ENCODE results near the gene CCBE1. TPM values are rescaled to one million over a fixed set of nuclear protein-coding genes. Genes with fewer than 3 reads are reported as not detected.
"Not testable (repeated sequence)": the region's sequence is repeated elsewhere in the genome, so short reads cannot be mapped to it uniquely, and the experiment has no call there.

CCBE1 gene
- polyA plus RNA-seq, 2 of the 4 experiments (the other 2 are of a cell fraction) = 3.0 to 9.9 TPM

- no peak for DNase-seq (ENCODE audit: low read depth in 1 of 2, low spot score in 1 of 2)
- no peak for TF ChIP-seq KDM5A (IDR thresholded peaks at IDR 0.05)
- TF ChIP-seq ESRRA (IDR thresholded peaks at IDR 0.05; ENCODE audit: borderline replicate concordance, low read length) = no peak
- no peak for TF ChIP-seq CHD2 (IDR thresholded peaks at IDR 0.05; ENCODE audit: low read length, partially characterized antibody)
- TF ChIP-seq CHD4 (IDR thresholded peaks at IDR 0.05; ENCODE audit: borderline replicate concordance) = no peak
- peak overlapping the region; percentile 66 to 86 for H3K27ac ChIP-seq
- no peak for ATAC-seq
- no peak for FAIRE-seq
- no peak overlapping the region; the same call in 2 of the 3 replicates for H3K4me2 ChIP-seq
- H3K4me1 ChIP-seq = peaks cover 39% of the 10 kb centered on the region
- 73% methylated on average over 2 of the region's 2 CpGs for WGBS (ENCODE audit: missing lambda C conversion rate)
- H3K9me3 ChIP-seq = no peaks in the 10 kb centered on the region
- ChIA-PET POLR2A (no interaction called here), CTCF (interaction anchor here (0.8 to 3.4 kb wide), 3 partner anchors 20 to 107 kb away, joined by 3 to 20 read pairs (median 10); partner anchors contain the start of gene CCBE1)
- H3K4me3 ChIP-seq = no peak overlapping the region
Observed at GRCh38 chr18:59717291-59717690, 20.1 kb upstream of the CCBE1 start.

GRCh38 chr18:59715966-59716369 lies 18.7 kb upstream of the CCBE1 start:
- TF ChIP-seq PBX3 (IDR thresholded peaks at IDR 0.05) (no peak), EP300 (IDR thresholded peaks at IDR 0.05) (peak in 1 of 2 experiments; percentile 51; a peak in 1 of 5 replicates), BCL3 (IDR thresholded peaks at IDR 0.05) (no peak), FOSL2 (IDR thresholded peaks at IDR 0.05) (peak; percentile 39; the same call in 1 of the 2 replicates), FOSL2 (CRISPR knock-in tag; IDR thresholded peaks at IDR 0.05) (peak; percentile 59), RAD21 (conservative IDR thresholded peaks at IDR 0.05 in 1 of 2, IDR thresholded peaks at IDR 0.05 in 1 of 2) (no peak), ATOH8 (CRISPR knock-in tag; IDR thresholded peaks at IDR 0.05; ENCODE audit: low read depth) (peak; percentile 17; the same call in 1 of the 2 replicates), MAX (IDR thresholded peaks at IDR 0.05) (peak; percentile 4; the same call in 1 of the 2 replicates)
- ChIA-PET CTCF (interaction anchor here (1.0 to 3.4 kb wide), 2 partner anchors 19 to 64 kb away, joined by 3 to 20 read pairs; partner anchors contain the start of gene CCBE1), POLR2A (no interaction called here)
- Histone ChIP-seq H3K27ac (peak overlapping the region; percentile 70 to 86), H3K4me1 (peaks cover 39% of the 10 kb centered on the region), H3K4me2 (peak overlapping the region; percentile 38; the same call in 1 of the 3 replicates), H3K4me3 (no peak overlapping the region), H3K9me3 (no peaks in the 10 kb centered on the region)
- no peak for FAIRE-seq
- ATAC-seq = peak; percentile 81 to 86
- WGBS (ENCODE audit: missing lambda C conversion rate) = 18% methylated on average over 2 of the region's 2 CpGs
- DNase-seq (ENCODE audit: low read depth in 1 of 2, low spot score in 1 of 2) = peak; percentile 40 to 70

- Histone ChIP-seq H3K9me3 (no peaks in the 10 kb centered on the region), H3K4me2 (peak overlapping the region; percentile 38; the same call in 1 of the 3 replicates), H3K4me1 (peaks cover 39% of the 10 kb centered on the region), H3K4me3 (no peak overlapping the region), H3K27ac (peak overlapping the region; percentile 70 to 86)
- 82% methylated on average over 7 of the region's 7 CpGs for WGBS (ENCODE audit: missing lambda C conversion rate)
- no peak for DNase-seq (ENCODE audit: low read depth in 1 of 2, low spot score in 1 of 2)
- no peak for ATAC-seq
- CTCF ChIA-PET = interaction anchor here (0.6 to 3.4 kb wide), 5 partner anchors 12 to 108 kb away, joined by 3 to 20 read pairs (median 3); partner anchors contain the start of gene CCBE1
- TF ChIP-seq MAX (IDR thresholded peaks at IDR 0.05) (no peak), RCOR1 (IDR thresholded peaks at IDR 0.05; ENCODE audit: low read depth, low read length) (no peak), ELK1 (IDR thresholded peaks at IDR 0.05; ENCODE audit: low read depth, low read length) (no peak), ATOH8 (CRISPR knock-in tag; IDR thresholded peaks at IDR 0.05; ENCODE audit: low read depth) (no peak), TFCP2L1 (CRISPR knock-in tag; IDR thresholded peaks at IDR 0.05) (no peak), MAFK (IDR thresholded peaks at IDR 0.05; ENCODE audit: partially characterized antibody) (no peak), HMGXB4 (CRISPR knock-in tag; IDR thresholded peaks at IDR 0.05; ENCODE audit: borderline replicate concordance) (no peak), TP53 (CRISPR knock-in tag; IDR thresholded peaks at IDR 0.05) (no peak), POLR2AphosphoS2 (conservative IDR thresholded peaks at IDR 0.05; ENCODE audit: low read length) (no peak), NR3C1 (IDR thresholded peaks at IDR 0.05) (no peak)
- POLR2A ChIA-PET = no interaction called here
- no peak for FAIRE-seq
Observed at GRCh38 chr18:59715445-59715844, 18.2 kb upstream of the CCBE1 start.

GRCh38 chr18:59714096-59714495 lies 16.9 kb upstream of the CCBE1 start:
- H3K4me3 ChIP-seq; POLR2A ChIA-PET; ATAC-seq; FAIRE-seq; H3K27ac ChIP-seq; DNase-seq (ENCODE audit: low read depth in 1 of 2, low spot score in 1 of 2); H3K4me2 ChIP-seq; H3K9me3 ChIP-seq: not testable (repeated sequence)
- H3K4me1 ChIP-seq = peaks cover 35% of the 10 kb centered on the region
- no CpG with 5 or more reads among the region's 28 CpGs for WGBS (ENCODE audit: missing lambda C conversion rate)
- CTCF ChIA-PET = interaction anchor here (3.4 to 9.4 kb wide), 2 partner anchors 17 kb away, joined by 20 to 70 read pairs; partner anchors contain the start of gene CCBE1
